Measurements from ENCODE around the gene FOXE1.

FOXE1 gene

DNA sequence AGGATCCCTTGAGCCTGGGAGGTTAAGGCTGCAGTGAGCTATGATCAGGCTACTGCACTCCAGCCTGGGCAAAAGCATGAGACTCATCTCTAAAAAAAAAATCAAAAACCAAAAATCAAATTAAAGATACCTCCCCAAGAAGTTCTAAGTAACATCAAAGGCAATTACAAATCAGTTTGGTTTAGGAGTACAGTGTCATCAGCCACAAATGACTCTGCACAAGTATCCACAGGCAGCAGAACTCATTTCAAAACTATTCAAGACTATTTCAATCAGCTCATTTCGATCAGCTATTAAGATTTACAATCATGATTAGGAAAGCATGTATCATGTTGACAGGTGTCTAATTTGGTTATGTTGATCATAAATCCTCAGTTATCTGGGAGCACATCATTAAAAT lies 50.2 kb downstream of the FOXE1 start:
- in situ Hi-C loops (cut with HindIII; ENCODE audit: low sequenced_read_pairs) = loop anchor here (5.0 kb wide), 1 partner anchor 96 kb away; no protein-coding TSS in a partner anchor

DNA sequence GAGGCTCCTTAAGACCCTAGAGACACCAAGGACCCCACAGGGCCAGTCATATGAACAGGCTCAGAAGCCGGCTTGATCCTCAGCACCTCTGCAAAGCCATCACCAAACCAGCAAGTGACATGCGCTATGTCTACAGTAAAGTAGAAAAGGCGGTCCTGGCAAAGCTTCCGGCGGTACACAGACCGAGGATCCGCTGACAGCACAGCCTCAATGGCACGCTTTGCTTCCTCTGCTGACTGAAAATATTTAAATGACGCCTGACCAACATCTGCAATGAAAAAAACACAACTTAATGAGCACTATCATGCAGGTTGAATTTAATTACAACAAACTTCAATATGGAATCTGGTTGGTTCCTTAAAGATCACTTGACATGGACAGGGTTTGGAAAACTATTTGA lies 51.7 kb downstream of the FOXE1 start:
- in situ Hi-C loops (cut with HindIII; ENCODE audit: low sequenced_read_pairs) = loop anchor here (5.0 kb wide), 1 partner anchor 97 kb away; no protein-coding TSS in a partner anchor

DNA sequence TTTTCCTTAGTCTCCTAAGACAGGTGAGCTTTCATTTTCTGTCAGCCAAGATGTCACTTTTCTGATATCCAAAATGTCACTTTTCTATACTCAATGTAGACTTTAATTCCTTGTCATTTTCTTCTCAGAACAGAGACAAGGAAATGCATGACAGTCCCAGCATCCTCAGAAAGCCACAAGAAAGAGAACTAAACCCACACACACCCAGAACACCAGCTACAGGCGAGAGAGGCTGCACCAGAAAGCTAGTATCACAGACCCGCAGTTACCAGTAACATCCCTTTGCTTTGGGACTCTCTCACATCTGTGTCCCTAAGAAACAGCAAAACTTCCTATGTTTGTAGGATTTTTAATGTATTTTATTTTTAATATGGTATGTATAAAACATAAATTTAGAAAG lies 52.2 kb downstream of the FOXE1 start:
- in situ Hi-C loops (cut with HindIII; ENCODE audit: low sequenced_read_pairs) = no loop called here

Measured in endothelial cell of hepatic sinusoid (primary cell).